ENCODE results near the gene TUBB8B.
"Not testable (repeated sequence)": the region's sequence is repeated elsewhere in the genome, so short reads cannot be mapped to it uniquely, and the experiment has no call there.

Gene TUBB8B

DNA sequence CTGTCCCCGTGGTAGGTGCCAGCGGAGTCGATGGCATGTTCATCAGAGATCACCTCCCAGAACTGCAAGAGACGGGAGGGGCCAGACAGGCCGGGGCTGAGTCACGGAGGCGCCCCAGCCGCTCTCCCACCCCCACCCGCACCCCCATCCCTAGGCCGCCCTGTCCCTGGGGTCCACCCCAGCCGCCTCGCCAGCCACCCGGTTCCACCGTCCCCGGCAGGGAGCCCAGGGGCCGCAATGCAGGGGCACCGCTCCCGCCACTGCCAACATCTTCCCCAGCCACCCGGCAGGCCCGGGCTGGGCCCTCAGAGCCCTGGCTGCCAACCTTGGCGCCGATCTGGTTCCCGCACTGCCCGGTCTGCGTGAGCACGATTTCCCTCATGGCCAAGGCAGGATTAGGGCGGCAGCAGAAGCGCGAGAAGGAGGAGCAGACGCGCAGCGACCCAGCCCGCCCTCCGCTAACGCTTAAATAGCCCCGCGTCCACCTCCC lies at the start of gene TUBB8B:
Gene TUBB8B, minus strand, starts transcription at position 440 of the 490 bp plus-strand sequence. Its CDS starts 58 bp downstream, at position 382.
- DNase-seq: not testable (repeated sequence)

DNA sequence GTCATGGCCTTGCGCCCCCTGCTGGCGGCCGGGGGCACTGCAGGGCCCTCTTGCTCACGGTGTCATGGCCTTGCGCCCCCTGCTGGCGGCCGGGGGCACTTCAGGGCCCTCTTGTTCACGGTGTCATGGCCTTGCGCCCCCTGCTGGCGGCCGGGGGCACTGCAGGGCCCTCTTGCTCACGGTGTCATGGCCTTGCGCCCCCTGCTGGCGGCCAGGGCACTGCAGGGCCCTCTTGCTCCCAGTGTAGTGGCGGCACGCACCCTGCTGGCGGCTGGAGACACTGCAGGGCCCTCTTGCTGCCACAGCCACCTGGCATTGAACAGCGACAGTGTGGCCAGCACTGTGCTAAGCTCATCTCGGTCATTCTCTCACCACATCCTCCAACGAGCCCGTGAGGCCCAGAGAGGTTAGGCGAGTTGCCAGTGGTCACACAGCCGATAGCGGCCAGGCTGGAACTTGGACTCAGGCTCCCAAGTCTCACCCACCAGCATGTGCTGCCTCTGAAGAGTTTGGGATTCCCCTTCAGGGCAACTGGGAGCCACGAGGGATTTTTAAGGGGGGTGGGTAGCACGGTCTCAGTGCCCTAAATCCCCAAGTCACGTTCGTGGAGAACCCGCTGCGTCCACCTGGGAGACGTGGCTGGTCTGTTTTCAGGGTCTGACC lies 48.0 kb upstream of the TUBB8B start:
- DNase-seq: not testable (repeated sequence)

DNA sequence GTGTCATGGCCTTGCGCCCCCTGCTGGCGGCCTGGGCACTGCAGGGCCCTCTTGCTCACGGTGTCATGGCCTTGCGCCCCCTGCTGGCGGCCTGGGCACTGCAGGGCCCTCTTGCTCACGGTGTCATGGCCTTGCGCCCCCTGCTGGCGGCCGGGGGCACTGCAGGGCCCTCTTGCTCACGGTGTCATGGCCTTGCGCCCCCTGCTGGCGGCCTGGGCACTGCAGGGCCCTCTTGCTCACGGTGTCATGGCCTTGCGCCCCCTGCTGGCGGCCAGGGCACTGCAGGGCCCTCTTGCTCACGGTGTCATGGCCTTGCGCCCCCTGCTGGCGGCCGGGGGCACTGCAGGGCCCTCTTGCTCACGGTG lies 47.3 kb upstream of the TUBB8B start:
- DNase-seq: not testable (repeated sequence)

DNA sequence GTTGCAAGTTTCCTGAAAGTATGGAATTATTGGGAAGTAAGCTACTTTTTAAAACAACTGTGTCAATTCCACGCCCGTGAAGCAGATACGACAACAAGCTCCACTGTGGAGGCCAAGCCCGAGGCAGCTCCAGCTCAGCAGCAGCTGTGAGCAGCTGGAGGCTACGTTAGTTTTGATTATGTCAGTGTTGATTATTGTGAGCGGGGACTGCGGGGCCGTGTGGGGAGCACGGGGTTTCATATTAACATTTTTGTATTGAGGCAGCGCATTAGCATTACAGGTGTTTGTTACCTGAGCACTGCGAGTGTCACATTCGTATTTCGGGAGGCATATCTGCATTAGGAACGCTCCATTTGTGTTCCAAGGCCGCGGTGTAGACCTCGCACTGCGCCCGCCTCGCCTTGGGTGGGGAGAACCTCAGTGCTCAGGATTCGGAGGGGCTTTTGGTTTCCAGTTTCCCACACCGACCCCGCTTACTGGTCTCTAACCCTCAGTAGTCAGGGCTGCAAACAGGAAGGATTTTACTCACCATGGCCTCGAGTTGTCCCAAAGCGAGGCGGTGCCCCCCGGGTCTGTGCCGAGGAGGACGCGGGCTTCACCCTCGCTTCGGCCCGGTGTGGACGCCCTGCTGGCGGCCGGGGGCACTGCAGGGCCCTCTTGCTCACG lies 46.8 kb upstream of the TUBB8B start:
- not testable (repeated sequence) for DNase-seq

DNA sequence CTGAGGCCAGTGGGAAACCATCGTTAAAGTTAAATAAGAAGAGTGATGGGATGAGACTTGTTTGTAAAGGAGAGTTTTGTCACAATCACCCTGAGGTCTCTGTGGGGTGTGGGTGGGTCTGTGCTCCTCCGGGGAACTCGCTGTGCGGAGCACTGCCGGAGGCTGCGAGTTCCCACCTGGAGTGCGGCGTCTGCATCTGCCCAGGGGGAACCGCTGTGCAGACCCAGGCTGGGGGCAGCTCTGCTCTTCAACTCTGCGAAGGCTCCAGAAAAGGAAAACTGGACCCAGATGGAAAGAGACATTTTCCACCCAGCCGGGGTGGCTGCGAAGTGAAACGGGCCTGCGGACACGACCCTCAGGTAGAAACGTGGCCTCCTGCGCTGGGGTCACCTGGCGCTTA lies 46.2 kb upstream of the TUBB8B start:
- DNase-seq: not testable (repeated sequence)

DNA sequence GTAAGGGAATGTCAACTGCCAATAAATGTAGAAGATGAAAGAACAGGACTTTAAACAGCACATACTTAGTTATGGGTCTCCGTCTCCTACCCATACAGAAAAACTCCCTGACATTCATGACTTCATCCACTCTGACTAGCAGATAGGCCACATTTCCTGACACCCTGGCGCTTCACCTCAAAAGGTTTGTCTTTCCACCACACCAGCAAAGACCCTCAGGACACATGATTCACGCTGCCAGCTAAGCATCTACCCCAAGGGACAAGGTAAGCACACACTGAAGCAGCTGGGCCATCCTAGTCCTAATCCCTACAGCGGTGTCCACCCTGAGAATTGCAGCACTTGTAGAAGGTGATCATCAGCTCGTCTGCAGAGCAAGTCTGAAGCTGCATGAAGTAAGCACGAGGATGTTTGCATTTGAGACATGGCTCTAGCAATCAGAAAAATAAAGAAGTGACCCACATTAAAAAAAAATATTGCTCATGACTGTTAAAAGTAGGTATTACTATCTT lies 44.5 kb upstream of the TUBB8B start:
- DNase-seq: not testable (repeated sequence)

DNA sequence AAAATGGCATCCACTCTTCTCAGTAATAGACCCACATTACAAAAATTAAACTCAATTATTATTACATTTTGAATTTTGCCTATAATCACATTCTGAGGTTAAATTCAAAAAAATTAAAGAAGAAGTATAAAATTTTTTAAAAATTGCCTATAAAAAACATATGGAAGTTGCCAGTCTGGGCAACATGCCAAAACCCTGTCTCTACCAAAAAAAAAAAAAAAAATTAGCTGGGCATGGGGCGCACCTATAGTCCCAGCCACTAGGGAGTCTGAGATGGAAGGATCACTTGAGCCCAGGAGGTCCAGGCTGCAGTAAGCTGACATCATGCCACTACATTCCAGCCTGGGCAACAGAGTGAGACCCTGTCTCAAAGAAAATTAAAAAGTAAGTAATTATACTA lies 42.1 kb upstream of the TUBB8B start:
- not testable (repeated sequence) for DNase-seq

DNA sequence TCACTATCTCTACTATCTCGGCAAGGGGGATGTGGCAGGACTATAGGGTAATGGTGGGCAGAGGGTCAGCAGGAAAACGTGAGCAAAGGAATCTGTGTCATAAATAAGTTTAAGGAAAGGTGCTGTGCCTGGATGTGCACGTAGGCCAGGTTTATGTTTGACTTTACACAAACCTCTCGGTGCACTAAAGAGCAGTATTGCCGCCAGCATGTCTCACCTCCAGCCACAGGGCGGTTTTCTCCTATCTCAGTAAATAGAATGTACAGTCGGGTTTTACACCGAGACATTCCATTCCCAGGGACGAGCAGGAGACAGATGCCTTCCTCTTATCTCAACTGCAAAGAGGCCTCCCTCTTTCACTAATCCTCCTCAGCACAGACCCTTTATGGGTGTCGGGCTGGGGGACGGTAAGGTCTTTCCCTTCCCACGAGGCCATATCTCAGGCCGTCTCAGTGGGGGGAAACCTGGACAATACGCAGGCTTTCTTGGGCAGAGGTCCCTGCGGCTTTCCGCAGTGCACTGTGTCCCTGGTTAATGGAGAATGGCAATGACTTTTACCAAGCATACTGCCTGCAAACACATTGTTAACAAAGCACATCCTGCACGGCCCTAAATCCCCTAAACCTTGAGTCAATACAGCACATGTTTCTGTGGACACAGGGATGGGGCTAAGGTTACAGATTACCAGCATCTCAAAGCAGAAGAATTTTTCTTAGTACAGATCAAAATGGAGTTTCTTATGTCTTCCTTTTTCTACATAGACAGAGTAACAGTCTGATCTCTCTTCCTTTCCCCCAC lies 41.2 kb upstream of the TUBB8B start:
- not testable (repeated sequence) for DNase-seq

DNA sequence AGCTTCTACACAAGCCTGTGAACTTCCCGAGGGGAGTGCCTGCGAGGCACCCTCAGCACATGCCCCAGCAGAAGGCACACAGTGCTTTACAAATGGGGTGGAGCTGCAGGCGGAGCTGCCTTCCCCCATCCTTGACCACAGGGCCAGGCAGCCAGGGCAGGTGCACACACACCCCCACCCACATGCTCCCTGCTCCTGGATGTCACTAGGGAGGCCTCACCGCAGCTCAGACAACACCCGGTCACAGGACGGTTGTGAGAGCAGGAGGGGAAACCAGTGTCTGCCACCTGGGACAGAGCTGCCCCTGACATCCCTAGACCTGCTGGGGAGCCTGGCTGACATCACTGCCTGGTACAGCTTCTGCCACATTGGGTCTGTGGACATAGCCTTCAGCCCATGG lies 39.7 kb upstream of the TUBB8B start:
- DNase-seq: not testable (repeated sequence)

DNA sequence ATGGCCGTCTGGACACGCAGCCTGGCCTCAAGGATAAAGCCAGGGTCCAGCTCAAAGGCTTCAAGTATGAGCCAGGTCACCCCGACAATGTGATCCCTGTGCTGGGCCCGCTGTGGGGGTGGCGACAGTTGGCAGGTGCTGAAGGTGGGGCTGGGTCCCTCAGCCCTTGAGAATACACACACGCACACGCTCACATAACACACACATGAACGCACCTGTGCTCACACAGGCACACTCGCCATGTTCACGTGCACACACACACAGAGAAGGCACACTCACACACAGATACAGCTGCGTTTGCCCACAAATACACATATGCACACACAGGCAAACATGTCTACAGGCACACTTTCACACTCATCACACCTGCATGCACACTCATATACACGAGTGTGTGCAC lies 35.4 kb upstream of the TUBB8B start:
- not testable (repeated sequence) for DNase-seq

DNA sequence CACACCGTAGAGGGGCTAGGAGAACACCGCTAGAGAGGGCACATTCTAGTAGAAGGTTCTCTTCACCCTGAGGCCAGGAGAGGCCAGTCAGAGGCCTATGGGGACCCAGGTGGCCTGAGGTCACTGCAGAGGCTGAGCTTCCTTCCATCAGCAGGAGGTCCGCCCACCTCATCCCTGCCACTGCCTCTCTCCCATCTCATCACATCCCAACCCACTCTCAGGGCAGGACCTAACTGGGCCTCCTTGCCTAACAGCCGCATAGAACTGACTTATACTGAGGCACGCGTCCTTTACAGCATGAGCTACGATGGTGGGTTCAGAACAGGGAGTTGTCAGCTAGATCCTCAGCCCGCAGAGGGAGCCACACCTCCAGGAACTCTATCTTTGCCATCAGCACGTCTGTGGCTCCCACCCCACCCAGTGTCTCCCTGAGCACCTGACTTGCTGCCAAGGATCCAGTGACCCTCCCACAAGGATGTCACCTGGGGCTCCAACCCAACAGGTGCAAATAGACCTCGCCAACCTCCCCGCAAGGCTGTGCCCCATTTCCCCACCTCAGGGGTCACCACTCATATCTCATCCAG lies 33.3 kb upstream of the TUBB8B start:
- DNase-seq: not testable (repeated sequence)

DNA sequence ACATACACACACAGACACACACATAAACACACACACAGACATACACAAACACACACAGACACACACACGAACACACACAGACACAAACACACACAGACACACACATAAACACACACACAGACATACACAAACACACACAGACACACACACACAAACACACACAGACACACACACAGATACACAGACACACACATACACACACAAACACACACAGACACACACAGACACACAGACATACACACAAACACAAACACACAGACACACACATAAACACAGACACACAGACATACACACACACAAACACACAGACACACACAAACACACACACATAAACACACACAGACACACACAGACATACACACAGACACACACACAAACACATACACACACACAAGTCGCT lies 31.5 kb upstream of the TUBB8B start:
- not testable (repeated sequence) for DNase-seq

DNA sequence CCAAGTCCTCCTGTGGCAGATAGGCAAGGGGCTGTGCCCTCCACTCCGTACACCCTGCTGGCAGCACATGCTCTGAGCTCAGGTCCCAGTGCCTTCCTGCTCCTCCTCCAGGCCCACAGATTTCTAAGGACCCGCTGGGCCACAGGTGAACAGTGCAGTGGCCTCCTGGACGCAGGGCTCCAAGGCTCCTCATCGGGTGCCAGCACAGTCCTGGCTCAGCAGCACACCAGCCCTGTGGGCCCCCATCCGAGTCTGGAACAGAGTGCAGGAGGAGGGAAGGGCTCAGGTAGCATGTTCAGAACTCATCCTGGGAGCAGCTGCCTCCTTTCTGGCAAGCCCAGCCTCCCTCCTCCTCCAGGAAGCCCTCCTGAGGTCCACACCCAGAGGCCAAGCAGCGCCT lies 30.8 kb upstream of the TUBB8B start:
- DNase-seq: not testable (repeated sequence)

DNA sequence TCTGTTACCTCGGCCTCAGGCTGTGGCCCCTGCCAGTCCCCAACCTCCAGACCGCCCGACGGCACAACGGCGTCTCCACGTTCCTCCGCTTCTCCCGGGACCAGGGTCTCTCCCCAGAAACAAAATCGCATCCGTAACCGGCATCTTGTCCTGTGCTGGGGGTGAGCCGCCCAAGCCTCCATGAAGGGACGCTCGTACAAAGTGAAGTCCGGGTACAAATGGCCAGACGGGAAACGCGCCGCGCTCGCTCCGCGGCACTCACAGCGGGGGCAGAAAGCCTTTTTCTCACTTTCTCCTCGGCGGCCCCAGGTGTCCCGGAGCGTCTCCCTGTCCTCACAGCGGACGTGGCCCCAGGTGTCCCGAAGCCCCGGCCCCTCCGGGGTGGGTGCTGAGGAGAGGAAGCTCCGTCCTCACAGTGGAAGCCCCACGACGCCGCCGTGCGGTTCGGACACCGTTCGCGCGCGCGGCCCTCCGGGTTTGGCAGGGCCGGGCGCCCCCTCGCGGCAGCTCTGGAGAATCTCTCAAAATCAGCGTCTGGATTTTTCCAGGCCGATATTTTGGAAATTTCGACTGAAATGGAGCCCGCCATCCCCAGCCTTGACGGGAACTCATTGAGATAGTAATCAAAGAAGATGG lies 26.2 kb upstream of the TUBB8B start:
- DNase-seq: not testable (repeated sequence)

DNA sequence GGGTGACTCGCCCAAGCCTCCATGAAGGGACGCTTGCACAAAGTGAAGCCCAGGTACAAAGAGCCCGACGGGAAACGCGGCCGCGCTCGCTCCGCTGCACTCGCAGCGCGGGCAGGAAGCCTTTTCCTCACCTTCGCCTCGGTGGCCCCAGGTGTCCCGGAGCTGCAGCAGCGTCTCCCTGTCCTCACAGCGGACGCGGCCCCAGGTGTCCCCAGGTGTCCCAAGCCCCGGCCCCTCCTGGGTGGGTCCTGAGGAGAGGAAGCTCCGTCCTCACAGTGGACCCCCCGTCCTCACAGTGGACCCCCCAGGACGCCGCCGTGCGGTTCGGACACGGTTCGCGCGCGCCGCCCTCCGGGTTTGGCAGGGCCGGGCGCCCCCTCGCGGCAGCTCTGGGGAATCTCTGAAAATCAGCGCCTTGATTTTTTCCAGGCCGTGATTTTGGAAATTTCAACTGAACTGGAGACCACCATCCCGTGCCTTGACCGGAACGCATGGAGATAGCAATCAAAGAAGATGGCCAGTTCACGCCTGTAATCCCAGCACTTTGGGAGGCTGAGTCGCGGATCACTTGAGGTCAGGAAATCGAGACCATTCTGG lies 23.9 kb upstream of the TUBB8B start:
- not testable (repeated sequence) for DNase-seq

DNA sequence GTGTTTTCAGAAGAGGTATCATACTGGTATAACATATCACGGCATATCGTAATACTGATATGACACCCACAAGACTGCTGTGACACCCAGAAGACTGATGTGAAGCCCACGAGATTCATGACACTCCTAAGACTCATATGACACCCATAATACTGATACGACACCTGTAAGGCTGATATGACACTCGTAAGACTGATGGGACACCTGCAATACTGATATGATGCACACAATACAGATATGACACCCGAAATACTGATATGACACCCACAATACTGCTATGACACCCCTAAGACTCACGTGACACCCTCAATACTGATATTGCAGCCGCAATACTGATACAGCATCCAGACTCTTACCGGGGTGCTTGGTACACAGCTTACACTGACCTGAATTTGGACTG lies 18.3 kb upstream of the TUBB8B start:
- not testable (repeated sequence) for DNase-seq

DNA sequence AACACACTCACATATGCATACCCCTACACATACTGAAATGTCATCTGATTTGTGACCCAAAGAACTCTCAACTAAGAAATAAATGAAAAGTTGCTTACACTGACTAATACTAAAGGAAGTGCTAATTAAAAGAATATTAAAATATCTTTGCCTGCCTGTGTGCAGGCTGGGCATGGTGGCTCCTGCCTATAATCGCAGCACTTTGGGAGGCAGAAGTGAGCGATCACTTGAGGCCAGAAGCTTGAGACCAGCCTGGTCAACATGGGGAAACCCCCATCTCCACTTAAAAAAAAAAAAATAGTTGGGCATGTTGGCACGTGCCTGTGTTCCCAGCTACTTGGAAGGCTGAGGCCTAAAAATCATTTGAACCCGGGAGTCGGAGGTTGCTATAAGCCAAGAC lies 14.9 kb upstream of the TUBB8B start:
- DNase-seq: not testable (repeated sequence)

DNA sequence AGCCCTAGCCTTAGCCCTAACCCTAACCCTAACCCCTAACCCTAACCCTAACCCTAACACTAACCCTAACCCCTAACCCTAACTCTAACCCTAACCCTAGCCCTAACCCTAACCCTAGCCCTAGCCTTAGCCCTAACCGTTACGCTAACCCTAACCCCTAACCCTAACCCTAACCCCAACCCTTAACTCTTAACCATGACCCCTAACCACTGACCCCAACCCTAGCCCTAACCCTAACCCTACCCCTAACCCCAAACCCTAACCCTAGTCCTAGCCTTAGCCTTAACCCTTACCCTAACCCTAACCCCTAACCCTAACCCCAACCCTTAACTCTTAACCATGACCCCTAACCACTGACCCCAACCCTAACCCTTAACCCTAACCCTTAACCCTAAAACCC lies 14.2 kb upstream of the TUBB8B start:
- DNase-seq: not testable (repeated sequence)

DNA sequence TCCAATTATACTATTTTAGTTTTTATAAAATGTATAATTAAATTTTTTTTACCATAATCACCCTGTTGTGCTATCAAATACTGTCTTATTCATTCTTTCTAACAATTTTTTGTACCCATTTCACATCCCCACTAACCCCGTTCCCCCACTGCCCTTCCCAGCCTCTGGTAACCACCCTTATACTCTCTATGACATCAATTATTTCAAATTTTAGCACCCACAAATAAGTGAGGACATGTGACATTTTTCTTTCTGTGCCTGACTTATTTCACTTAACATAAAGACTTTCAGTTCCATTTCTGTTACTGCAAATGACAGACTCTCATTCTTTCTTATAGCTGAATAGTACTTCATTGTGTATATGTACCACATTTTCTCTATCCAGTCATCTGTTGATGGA lies 5.0 kb upstream of the TUBB8B start:
- DNase-seq: not testable (repeated sequence)

DNA sequence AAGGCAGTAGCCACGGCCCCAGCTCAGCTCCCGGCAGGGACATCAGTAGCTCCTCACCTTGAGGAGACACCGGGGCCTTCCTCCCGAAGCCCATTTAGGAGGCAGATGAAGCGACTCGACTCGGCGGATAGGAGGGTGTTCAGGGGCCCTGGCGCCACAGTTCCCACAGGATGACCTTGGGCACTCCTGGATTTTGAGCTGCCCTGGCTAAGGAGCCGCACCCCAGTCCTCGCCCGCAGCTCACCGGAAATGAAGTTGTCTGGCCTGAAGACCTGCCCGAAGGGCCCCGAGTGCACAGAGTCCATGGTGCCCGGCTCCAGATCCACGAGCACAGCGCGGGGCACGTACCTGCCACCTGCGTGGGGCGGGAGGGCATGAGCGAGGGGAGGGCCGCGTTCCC lies 719 bp downstream of the TUBB8B start:
- not testable (repeated sequence) for DNase-seq

DNA sequence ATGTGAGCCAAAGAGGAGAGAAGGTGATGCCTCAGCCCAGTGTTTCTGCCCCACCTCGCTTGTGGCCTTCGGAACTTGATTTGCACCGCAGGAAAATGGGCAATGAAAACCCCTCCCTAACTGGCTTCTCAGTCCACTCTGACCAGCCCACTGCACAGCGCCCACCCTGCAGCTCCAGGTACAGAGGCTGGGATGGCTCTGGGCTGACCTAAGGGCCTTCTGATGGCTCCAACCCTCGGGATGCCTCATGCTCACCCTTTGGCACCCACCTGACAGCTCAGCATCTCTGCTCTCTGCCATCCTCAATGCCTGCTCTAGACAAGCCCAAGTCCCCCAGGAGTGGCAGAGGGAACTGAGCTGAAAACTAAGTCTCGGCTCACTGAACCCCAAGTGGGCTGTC lies 36.2 kb downstream of the TUBB8B start:
- DNase-seq: not testable (repeated sequence)

DNA sequence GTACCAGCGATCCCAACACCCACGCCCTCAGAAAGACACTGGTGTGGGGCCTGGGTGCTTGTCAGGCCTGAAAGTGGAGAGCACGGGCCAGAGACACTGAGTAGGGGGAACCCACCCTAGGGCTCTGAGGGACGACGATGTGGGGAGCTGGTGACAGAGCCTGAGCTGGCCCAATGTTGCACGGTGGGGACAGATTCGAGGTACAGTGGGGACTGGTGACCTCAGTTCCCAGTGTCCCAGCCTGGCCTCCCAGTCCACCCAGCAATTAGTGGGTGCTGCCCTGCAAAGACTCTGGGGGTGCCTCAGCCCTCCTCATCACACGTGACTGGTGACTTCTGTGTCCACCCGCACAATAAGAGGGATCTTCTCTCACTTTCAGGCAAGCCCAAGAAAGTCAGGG lies 36.6 kb downstream of the TUBB8B start:
- DNase-seq: not testable (repeated sequence)
